HEK293 (cell line): ENCODE measurements around the gene ZNF524.

ENCODE experiments used
- CTCF ChIA-PET: fragments of 350-600 bp; formaldehyde crosslinking; extraction: SDS; loops from one replicate; lab custom pipeline; 2021; ENCODE audit warnings: antibody characterized with exemption; lab: Yijun Ruan, JAX
- POLR2A ChIA-PET: fragments of 300-600 bp; formaldehyde crosslinking; extraction: SDS; loops from one replicate; lab custom pipeline; 2020; ENCODE audit warnings: antibody characterized with exemption, inconsistent platforms; lab: Yijun Ruan, JAX
- H3K27ac ChIP-seq: fragments of 200-500 bp; sonication (Bioruptor generic); 2 replicates; pipeline ENCODE4 v1.5.1; 2014; ENCODE audit warnings: low read depth, low read length, control low read depth, inconsistent platforms; ENCODE audit errors: extremely low read depth
- H3K36me3 ChIP-seq, 2 experiments: fragments of 200-500 bp in 1 of 2; sonication (Bioruptor generic) in 1 of 2; 1 replicate in 1 of 2; 2 replicates in 1 of 2; pipeline ENCODE4 v1.5.1; 2014 to 2017; ENCODE audit warnings: inconsistent platforms in 2 of 2, low read length in 2 of 2; ENCODE audit not compliant: control insufficient read depth in 2 of 2, insufficient read depth in 1 of 2
- H3K4me1 ChIP-seq: fragments of 200-500 bp; sonication (Bioruptor generic); 2 replicates; pipeline ENCODE4 v1.5.1; 2014; ENCODE audit warnings: mild to moderate bottlenecking, low read length, inconsistent platforms; ENCODE audit not compliant: control insufficient read depth, insufficient read depth
- H3K4me3 ChIP-seq: 2 replicates; pipeline ENCODE4 v1.5.1; 2011; ENCODE audit warnings: low read depth, mild to moderate bottlenecking, control low read depth, low read length, moderate library complexity
- H3K9me3 ChIP-seq: fragments of 200-500 bp; sonication (Bioruptor generic); 2 replicates; pipeline ENCODE4 v1.5.1; 2014; ENCODE audit warnings: low read depth, low read length, inconsistent platforms; ENCODE audit not compliant: control insufficient read depth, insufficient read depth
- BCL11A ChIP-seq: fragments of 450-650 bp; formaldehyde crosslinking; IDR thresholded peaks from 2 replicates; pipeline ENCODE4 v1.5.1; 2016; ENCODE audit warnings: low read depth, missing biosample characterization, missing genetic modification characterization
- IKZF3 ChIP-seq: fragments of 450-650 bp; IDR thresholded peaks from 2 replicates; pipeline ENCODE4 v1.5.0; 2018; ENCODE audit warnings: missing biosample characterization, mild to moderate bottlenecking, missing genetic modification characterization, moderate library complexity
- KLF1 ChIP-seq: fragments of 450-650 bp; formaldehyde crosslinking; IDR thresholded peaks from 2 replicates; pipeline ENCODE4 v1.5.1; 2016; ENCODE audit warnings: missing biosample characterization, missing genetic modification characterization
- KLF7 ChIP-seq: fragments of 450-650 bp; formaldehyde crosslinking; IDR thresholded peaks from 2 replicates; pipeline ENCODE4 v1.5.1; 2016; ENCODE audit warnings: missing biosample characterization, missing genetic modification characterization, borderline replicate concordance
- KLF9 ChIP-seq: fragments of 450-650 bp; formaldehyde crosslinking; IDR thresholded peaks from 2 replicates; pipeline ENCODE4 v1.5.1; 2016; ENCODE audit warnings: missing biosample characterization, missing genetic modification characterization, low read depth
- OVOL3 ChIP-seq: fragments of 450-650 bp; formaldehyde crosslinking; IDR thresholded peaks from 2 replicates; pipeline ENCODE4 v1.5.1; 2016; ENCODE audit warnings: missing biosample characterization, missing genetic modification characterization
- ZBTB20 ChIP-seq: fragments of 450-650 bp; formaldehyde crosslinking; IDR thresholded peaks from 2 replicates; pipeline ENCODE4 v1.5.1; 2016; ENCODE audit warnings: missing biosample characterization, missing genetic modification characterization
- ZEB2 ChIP-seq: fragments of 450-650 bp; formaldehyde crosslinking; IDR thresholded peaks from 2 replicates; pipeline ENCODE4 v1.5.1; 2016; ENCODE audit warnings: missing biosample characterization, missing genetic modification characterization
- ZFP69B ChIP-seq: fragments of 450-650 bp; formaldehyde crosslinking; IDR thresholded peaks from 2 replicates; pipeline ENCODE4 v1.5.1; 2016; ENCODE audit warnings: missing biosample characterization, missing genetic modification characterization
- ZNF10 ChIP-seq: fragments of 450-650 bp; formaldehyde crosslinking; IDR thresholded peaks from 2 replicates; pipeline ENCODE4 v1.5.1; 2017; ENCODE audit warnings: missing biosample characterization, missing genetic modification characterization
- ZNF133 ChIP-seq: fragments of 450-650 bp; formaldehyde crosslinking; IDR thresholded peaks from 2 replicates; pipeline ENCODE4 v1.5.1; 2016; ENCODE audit warnings: missing biosample characterization, missing genetic modification characterization
- ZNF140 ChIP-seq: fragments of 450-650 bp; formaldehyde crosslinking; IDR thresholded peaks from 2 replicates; pipeline ENCODE4 v1.5.1; 2016; ENCODE audit warnings: missing biosample characterization, missing genetic modification characterization
- ZNF148 ChIP-seq: fragments of 450-650 bp; formaldehyde crosslinking; IDR thresholded peaks from 2 replicates; pipeline ENCODE4 v1.5.0; 2017; ENCODE audit warnings: missing biosample characterization, missing genetic modification characterization, borderline replicate concordance
- ZNF155 ChIP-seq: fragments of 450-650 bp; formaldehyde crosslinking; IDR thresholded peaks from 2 replicates; pipeline ENCODE4 v1.5.1; 2016; ENCODE audit warnings: missing biosample characterization, missing genetic modification characterization
- ZNF214 ChIP-seq: fragments of 450-650 bp; formaldehyde crosslinking; IDR thresholded peaks from 2 replicates; pipeline ENCODE4 v1.5.1; 2017; ENCODE audit warnings: missing biosample characterization, mild to moderate bottlenecking, missing genetic modification characterization, borderline replicate concordance
- ZNF26 ChIP-seq: fragments of 450-650 bp; formaldehyde crosslinking; IDR thresholded peaks from 2 replicates; pipeline ENCODE4 v1.5.1; 2016; ENCODE audit warnings: missing biosample characterization, missing genetic modification characterization
- ZNF280C ChIP-seq: fragments of 450-650 bp; formaldehyde crosslinking; IDR thresholded peaks from 2 replicates; pipeline ENCODE4 v1.5.1; 2016; ENCODE audit warnings: missing biosample characterization, missing genetic modification characterization
- ZNF335 ChIP-seq: fragments of 450-650 bp; formaldehyde crosslinking; conservative IDR thresholded peaks from 2 replicates; pipeline ENCODE4 v1.5.1; 2016; ENCODE audit warnings: missing biosample characterization, missing genetic modification characterization
- ZNF473 ChIP-seq: fragments of 450-650 bp; formaldehyde crosslinking; IDR thresholded peaks from 2 replicates; pipeline ENCODE4 v1.5.1; 2017; ENCODE audit warnings: missing biosample characterization, missing genetic modification characterization
- ZNF580 ChIP-seq: fragments of 450-650 bp; formaldehyde crosslinking; IDR thresholded peaks from 2 replicates; pipeline ENCODE4 v1.5.1; 2016; ENCODE audit warnings: missing biosample characterization, missing genetic modification characterization
- ZNF610 ChIP-seq: fragments of 450-650 bp; formaldehyde crosslinking; IDR thresholded peaks from 2 replicates; pipeline ENCODE4 v1.5.1; 2016; ENCODE audit warnings: missing biosample characterization, missing genetic modification characterization, borderline replicate concordance
- ZNF626 ChIP-seq: fragments of 450-650 bp; sonication (Bioruptor Pico); formaldehyde crosslinking; IDR thresholded peaks from 2 replicates; pipeline ENCODE4 v1.5.1; 2018; ENCODE audit warnings: missing biosample characterization, missing genetic modification characterization, inconsistent platforms
- ZNF654 ChIP-seq: fragments of 450-650 bp; formaldehyde crosslinking; IDR thresholded peaks from 2 replicates; pipeline ENCODE4 v1.5.1; 2016; ENCODE audit warnings: low read depth, missing biosample characterization, missing genetic modification characterization
- ZNF677 ChIP-seq: fragments of 450-650 bp; IDR thresholded peaks from 2 replicates; pipeline ENCODE4 v1.5.0; 2018; ENCODE audit warnings: missing biosample characterization, mild to moderate bottlenecking, missing genetic modification characterization, moderate library complexity
- ZNF791 ChIP-seq: fragments of 450-650 bp; formaldehyde crosslinking; IDR thresholded peaks from 2 replicates; pipeline ENCODE4 v1.5.1; 2016; ENCODE audit warnings: missing biosample characterization, missing genetic modification characterization
- TF ChIP-seq, protein P1 (sequence below): fragments of 450-650 bp; formaldehyde crosslinking; IDR thresholded peaks from 2 replicates; pipeline ENCODE4 v1.5.1; 2016; ENCODE audit warnings: missing biosample characterization, missing genetic modification characterization
- TF ChIP-seq, protein P2 (sequence below): fragments of 450-650 bp; formaldehyde crosslinking; IDR thresholded peaks from 2 replicates; pipeline ENCODE4 v1.5.1; 2016; ENCODE audit warnings: missing biosample characterization, missing genetic modification characterization

Gene ZNF524

GRCh38 chr19:55643003-55643886 is 43.2 kb downstream of the ZNF524 start, which contains the start of gene ZNF581:
TSS of gene ZNF581 (plus strand) at chr19:55643649. CDS start at chr19:55644572, 923 bp downstream.
- peak within 1 kb of the TSS; percentile 83 for H3K27ac ChIP-seq
- POLR2A ChIA-PET = interaction anchor here (0.5 to 2.2 kb wide), 9 partner anchors 9 to 181 kb away, joined by 3 to 36 read pairs (median 5); partner anchors contain the start of genes U2AF2 and ZNF784
- peaks cover 17 to 21% of the 10 kb centered on the region in 2 experiments; a peak in 2 of 3 replicates for H3K36me3 ChIP-seq
- no peaks in the 10 kb centered on the region for H3K9me3 ChIP-seq
- H3K4me1 ChIP-seq = peaks cover 27% of the 10 kb centered on the region
- CTCF ChIA-PET = interaction anchor here (0.7 to 1.9 kb wide), 4 partner anchors 9 to 11 kb away, joined by 3 to 8 read pairs (median 4); no protein-coding TSS in a partner anchor
- peak within 1 kb of the TSS; percentile 61 for H3K4me3 ChIP-seq
- TF ChIP-seq ZNF473 (tag by site-specific recombination) (no peak), ZNF626 (tag by site-specific recombination) (no peak), ZNF133 (no peak), KLF9 (tag by site-specific recombination) (peak; percentile 98), KLF1 (tag by site-specific recombination) (peak; percentile 87), OVOL3 (peak; percentile 81), ZNF791 (tag by site-specific recombination) (no peak), ZNF10 (no peak), ZNF148 (peak; percentile 54; the same call in 1 of the 2 replicates), ZFP69B (peak; percentile 82), ZNF610 (tag by site-specific recombination) (no peak), ZNF580 (peak; percentile 93; the same call in 1 of the 2 replicates), ZNF654 (tag by site-specific recombination) (0 out of 2 replicates have a peak, but pooled peaks have one; percentile 4), ZNF677 (tag by site-specific recombination) (no peak), ZBTB20 (tag by site-specific recombination) (peak; percentile 77), KLF7 (tag by site-specific recombination) (peak; percentile 100), ZNF155 (no peak), ZNF214 (no peak), ZNF335 (tag by site-specific recombination) (peak; percentile 57), BCL11A (tag by site-specific recombination) (no peak), ZNF140 (no peak), ZEB2 (peak; percentile 79), ZNF280C (tag by site-specific recombination) (no peak), IKZF3 (tag by site-specific recombination) (no peak), ZNF26 (tag by site-specific recombination) (no peak)
- TF ChIP-seq, protein P1, sequence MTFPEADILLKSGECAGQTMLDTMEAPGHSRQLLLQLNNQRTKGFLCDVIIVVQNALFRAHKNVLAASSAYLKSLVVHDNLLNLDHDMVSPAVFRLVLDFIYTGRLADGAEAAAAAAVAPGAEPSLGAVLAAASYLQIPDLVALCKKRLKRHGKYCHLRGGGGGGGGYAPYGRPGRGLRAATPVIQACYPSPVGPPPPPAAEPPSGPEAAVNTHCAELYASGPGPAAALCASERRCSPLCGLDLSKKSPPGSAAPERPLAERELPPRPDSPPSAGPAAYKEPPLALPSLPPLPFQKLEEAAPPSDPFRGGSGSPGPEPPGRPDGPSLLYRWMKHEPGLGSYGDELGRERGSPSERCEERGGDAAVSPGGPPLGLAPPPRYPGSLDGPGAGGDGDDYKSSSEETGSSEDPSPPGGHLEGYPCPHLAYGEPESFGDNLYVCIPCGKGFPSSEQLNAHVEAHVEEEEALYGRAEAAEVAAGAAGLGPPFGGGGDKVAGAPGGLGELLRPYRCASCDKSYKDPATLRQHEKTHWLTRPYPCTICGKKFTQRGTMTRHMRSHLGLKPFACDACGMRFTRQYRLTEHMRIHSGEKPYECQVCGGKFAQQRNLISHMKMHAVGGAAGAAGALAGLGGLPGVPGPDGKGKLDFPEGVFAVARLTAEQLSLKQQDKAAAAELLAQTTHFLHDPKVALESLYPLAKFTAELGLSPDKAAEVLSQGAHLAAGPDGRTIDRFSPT (tag by site-specific recombination) = peak; percentile 62; the same call in 1 of the 2 replicates
- TF ChIP-seq, protein P2, sequence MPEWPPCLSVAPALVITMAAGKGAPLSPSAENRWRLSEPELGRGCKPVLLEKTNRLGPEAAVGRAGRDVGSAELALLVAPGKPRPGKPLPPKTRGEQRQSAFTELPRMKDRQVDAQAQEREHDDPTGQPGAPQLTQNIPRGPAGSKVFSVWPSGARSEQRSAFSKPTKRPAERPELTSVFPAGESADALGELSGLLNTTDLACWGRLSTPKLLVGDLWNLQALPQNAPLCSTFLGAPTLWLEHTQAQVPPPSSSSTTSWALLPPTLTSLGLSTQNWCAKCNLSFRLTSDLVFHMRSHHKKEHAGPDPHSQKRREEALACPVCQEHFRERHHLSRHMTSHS (tag by site-specific recombination) = no peak
